AG04450 (cell line): ENCODE measurements around the gene NEGR1. TPM values are rescaled to one million over a fixed set of nuclear protein-coding genes. Genes with fewer than 3 reads are reported as not detected.

ENCODE experiments used
- CTCF ChIA-PET: fragments of 300-600, 350-600 bp; formaldehyde crosslinking; extraction: SDS; loops from one replicate; lab custom pipeline; 2022; ENCODE audit warnings: antibody characterized with exemption, inconsistent platforms; lab: Charles Lee
- POLR2A ChIA-PET: fragments of 350-600 bp; formaldehyde crosslinking; extraction: SDS; loops from one replicate; lab custom pipeline; 2021; ENCODE audit warnings: antibody characterized with exemption, inconsistent platforms; lab: Yijun Ruan, JAX
- DNase-seq: peaks from one replicate; pipeline ENCODE4 v3.0.0-alpha.2; 2011; ENCODE audit warnings: low read depth, low spot score
- H3K27ac ChIP-seq: one replicate; pipeline ENCODE4 v1.5.1; 2012; ENCODE audit warnings: low read depth, low read length, control low read depth
- H3K27me3 ChIP-seq: one replicate; pipeline ENCODE4 v1.6.0; 2012; ENCODE audit warnings: low read length; ENCODE audit not compliant: control insufficient read depth, insufficient read depth
- H3K4me3 ChIP-seq: 2 replicates; pipeline ENCODE4 v1.5.1; 2011; ENCODE audit warnings: mild to moderate bottlenecking, low read depth, low read length, control low read depth
- H3K9me3 ChIP-seq: 2 replicates; pipeline ENCODE4 v1.5.1; 2012; ENCODE audit warnings: low read length; ENCODE audit not compliant: control insufficient read depth, insufficient read depth
- CTCF ChIP-seq: IDR thresholded peaks from 2 replicates; pipeline ENCODE4 v1.5.1; 2011; ENCODE audit warnings: low read depth, low read length, control low read depth, inconsistent platforms
- polyA plus RNA-seq: library from polyadenylated mRNA; depleted of rRNA; stranded (reverse); fragments of >200 nt; gene quantifications from 2 replicates; pipeline ENCODE4 v1.2.3, GENCODE V29; 2011

The NEGR1 gene
- polyA plus RNA-seq, 1 experiment, result 11.3 TPM

GRCh38 chr1:71861022-71861421 lies 421.3 kb downstream of the NEGR1 start:
- no peak for DNase-seq
- Histone ChIP-seq H3K4me3 (no peak overlapping the region), H3K9me3 (no peaks in the 10 kb centered on the region), H3K27ac (no peak overlapping the region), H3K27me3 (no peaks in the 10 kb centered on the region)
- POLR2A ChIA-PET, result no interaction called here
- CTCF ChIA-PET, result no interaction called here
- no peak for TF ChIP-seq CTCF

- no peaks in the 10 kb centered on the region for H3K9me3 ChIP-seq
- ChIA-PET CTCF (no interaction called here), POLR2A (no interaction called here)
- no peak for TF ChIP-seq CTCF
- no peak overlapping the region for H3K4me3 ChIP-seq
- no peak overlapping the region for H3K27ac ChIP-seq
- no peak for DNase-seq
- H3K27me3 ChIP-seq, result no peaks in the 10 kb centered on the region
Observed at GRCh38 chr1:71859806-71860205, 422.5 kb downstream of the NEGR1 start.

- POLR2A ChIA-PET, result interaction anchor here (0.6 to 0.7 kb wide), 2 partner anchors 38 to 143 kb away, joined by 3 to 4 read pairs; no protein-coding TSS in a partner anchor
- no peak overlapping the region for H3K27ac ChIP-seq
- no peak for TF ChIP-seq CTCF
- H3K4me3 ChIP-seq, result no peak overlapping the region
- no peaks in the 10 kb centered on the region for H3K9me3 ChIP-seq
- CTCF ChIA-PET, result no interaction called here
- no peaks in the 10 kb centered on the region for H3K27me3 ChIP-seq
- DNase-seq, result no peak
Observed at GRCh38 chr1:71857862-71858261, 424.5 kb downstream of the NEGR1 start.

GRCh38 chr1:71853360-71853759 lies 429.0 kb downstream of the NEGR1 start:
- DNase-seq, result no peak
- Histone ChIP-seq H3K9me3 (no peaks in the 10 kb centered on the region), H3K4me3 (no peak overlapping the region), H3K27ac (no peak overlapping the region), H3K27me3 (no peaks in the 10 kb centered on the region)
- ChIA-PET CTCF (no interaction called here), POLR2A (no interaction called here)
- TF ChIP-seq CTCF, result no peak

- H3K27me3 ChIP-seq, result no peaks in the 10 kb centered on the region
- ChIA-PET CTCF (interaction anchor here (1.0 kb wide), 1 partner anchor 187 kb away, joined by 3 read pairs; no protein-coding TSS in a partner anchor), POLR2A (no interaction called here)
- no peak overlapping the region for H3K27ac ChIP-seq
- H3K9me3 ChIP-seq, result no peaks in the 10 kb centered on the region
- DNase-seq, result no peak
- H3K4me3 ChIP-seq, result no peak overlapping the region
- TF ChIP-seq CTCF, result no peak
Observed at GRCh38 chr1:71850936-71851335, 431.4 kb downstream of the NEGR1 start.
